SU-DHL-6 (cell line): ENCODE results near the gene PARN.

Source experiments
- EZH2phosphoT487 ChIP-seq: fragments of 200-600 bp; sonication (generic), shearing (Covaris generic); conservative IDR thresholded peaks from 2 replicates; pipeline ENCODE4 v1.6.1; 2018; ENCODE audit warnings: mild to moderate bottlenecking, antibody characterized with exemption, low read length, moderate library complexity, mixed read lengths
- TF ChIP-seq, protein P1 (sequence below): fragments of 200-600 bp; sonication (generic); IDR thresholded peaks from one replicate; pipeline ENCODE4 v1.5.1; 2017; ENCODE audit warnings: antibody characterized with exemption, mild to moderate bottlenecking, low read length, moderate library complexity; ENCODE audit not compliant: insufficient read depth, poor library complexity, severe bottlenecking

DNA sequence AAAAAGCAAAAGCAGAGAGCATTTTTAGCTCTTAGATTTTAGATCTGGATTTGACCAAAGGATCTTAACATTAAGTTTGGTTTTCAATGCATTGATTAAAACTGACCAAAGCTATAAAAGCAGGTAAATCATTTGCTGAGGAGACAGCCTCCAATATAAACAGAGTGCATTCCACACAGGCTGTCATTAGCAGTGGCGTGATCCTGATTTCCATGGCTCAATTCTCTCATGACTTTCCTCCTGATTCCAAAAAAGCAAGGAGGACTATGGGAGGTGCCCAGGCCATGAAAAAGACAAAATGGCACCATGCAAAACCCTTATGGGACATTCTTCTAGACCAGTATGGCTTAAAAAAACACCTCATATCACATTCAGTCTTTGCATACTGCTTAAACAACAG, 53.5 kb downstream of the PARN start:
- TF ChIP-seq, protein P1, sequence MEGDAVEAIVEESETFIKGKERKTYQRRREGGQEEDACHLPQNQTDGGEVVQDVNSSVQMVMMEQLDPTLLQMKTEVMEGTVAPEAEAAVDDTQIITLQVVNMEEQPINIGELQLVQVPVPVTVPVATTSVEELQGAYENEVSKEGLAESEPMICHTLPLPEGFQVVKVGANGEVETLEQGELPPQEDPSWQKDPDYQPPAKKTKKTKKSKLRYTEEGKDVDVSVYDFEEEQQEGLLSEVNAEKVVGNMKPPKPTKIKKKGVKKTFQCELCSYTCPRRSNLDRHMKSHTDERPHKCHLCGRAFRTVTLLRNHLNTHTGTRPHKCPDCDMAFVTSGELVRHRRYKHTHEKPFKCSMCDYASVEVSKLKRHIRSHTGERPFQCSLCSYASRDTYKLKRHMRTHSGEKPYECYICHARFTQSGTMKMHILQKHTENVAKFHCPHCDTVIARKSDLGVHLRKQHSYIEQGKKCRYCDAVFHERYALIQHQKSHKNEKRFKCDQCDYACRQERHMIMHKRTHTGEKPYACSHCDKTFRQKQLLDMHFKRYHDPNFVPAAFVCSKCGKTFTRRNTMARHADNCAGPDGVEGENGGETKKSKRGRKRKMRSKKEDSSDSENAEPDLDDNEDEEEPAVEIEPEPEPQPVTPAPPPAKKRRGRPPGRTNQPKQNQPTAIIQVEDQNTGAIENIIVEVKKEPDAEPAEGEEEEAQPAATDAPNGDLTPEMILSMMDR = no peak
- no peak for TF ChIP-seq EZH2phosphoT487
